Measurements from ENCODE around the gene PCAT7. TPM values are rescaled to one million over a fixed set of nuclear protein-coding genes. Genes with fewer than 3 reads are reported as not detected.

The PCAT7 gene
- total and polyA plus RNA-seq, 10 of the 15 experiments (the other 5 are each of a cell fraction or from before 2014, with no cell fraction given) = 0.04 TPM; not detected in 9

GRCh38 chr9:94560237-94560636 is 5.4 kb downstream of the PCAT7 start:
- ChIA-PET CTCF (interaction anchor here (2.1 kb wide), 1 partner anchor 9 kb away, joined by 5 read pairs; no protein-coding TSS in a partner anchor), SMC1A (ENCODE audit: uncharacterized antibody, unreplicated experiment) (interaction anchor here (1.4 kb wide), 1 partner anchor 42 kb away, joined by 3 read pairs; no protein-coding TSS in a partner anchor), RAD21 (ENCODE audit: unreplicated experiment) (no interaction called here), POLR2A (no interaction called here)
- ATAC-seq = no peak
- H3K4me3 ChIP-seq = no peak overlapping the region
- H4K20me1 ChIP-seq (ENCODE audit: control insufficient read depth, insufficient read depth) = no peaks in the 10 kb centered on the region
- WGBS (ENCODE audit: insufficient coverage, insufficient replicate concordance, low lambda C conversion rate, missing lambda C conversion rate) = 20% methylated on average over 6 of the region's 6 CpGs
- H3K36me3 ChIP-seq (ENCODE audit: control insufficient read depth in 2 of 2, insufficient read depth in 2 of 2, low read length in 1 of 2) = no peaks in the 10 kb centered on the region
- BruUV-seq (replicated peaks) = no TSS peak
- H3K4me2 ChIP-seq (ENCODE audit: control insufficient read depth, insufficient read depth) = no peak overlapping the region
- no peak for FAIRE-seq
- in situ Hi-C loops (cut with MboI) = no loop called here
- no peak overlapping the region for H3K9ac ChIP-seq (ENCODE audit: control insufficient read depth, insufficient read depth, low read length)
- H3K4me1 ChIP-seq (ENCODE audit: control insufficient read depth, insufficient read depth, low read length) = no peaks in the 10 kb centered on the region
- no peaks in the 10 kb centered on the region for H3K79me2 ChIP-seq (ENCODE audit: control insufficient read depth, insufficient read depth, low read length)
- intact Hi-C loops (cut with micrococcal nuclease; ENCODE audit: unreplicated experiment) = no loop called here
- no peak for DNase-seq (ENCODE audit: low read depth, low spot score)
- H3K9me3 ChIP-seq (replicated peaks; ENCODE audit: control insufficient read depth, insufficient read depth, low read length) = no peaks in the 10 kb centered on the region
- no peak overlapping the region for H3K27ac ChIP-seq (ENCODE audit: control insufficient read depth, insufficient read depth)
- peaks cover 0 to 4% of the 10 kb centered on the region in 2 experiments; a peak in 2 of 4 replicates for H3K27me3 ChIP-seq (replicated peaks in 1 of 2; ENCODE audit: control insufficient read depth in 2 of 2, insufficient read depth in 2 of 2, low read length in 1 of 2)
- no peak overlapping the region for H2AFZ ChIP-seq (ENCODE audit: control insufficient read depth, low read depth, low read length)
- TF ChIP-seq NBN (IDR thresholded peaks at IDR 0.05) (no peak), POU2F2 (IDR thresholded peaks at IDR 0.05; ENCODE audit: borderline replicate concordance, low read depth, low read length) (no peak), KLF5 (IDR thresholded peaks at IDR 0.05; ENCODE audit: partially characterized antibody) (no peak), PRDM15 (CRISPR knock-in tag; IDR thresholded peaks at IDR 0.05) (no peak), NKRF (conservative IDR thresholded peaks at IDR 0.05) (no peak), SPI1 (IDR thresholded peaks at IDR 0.05; ENCODE audit: borderline replicate concordance, insufficient read depth, low read depth, low read length) (no peak), MTA2 (IDR thresholded peaks at IDR 0.05; ENCODE audit: low read depth) (no peak), IRF4 (IDR thresholded peaks at IDR 0.05; ENCODE audit: low read depth, low read length) (no peak), ATF7 (IDR thresholded peaks at IDR 0.05; ENCODE audit: low read depth) (no peak), BMI1 (IDR thresholded peaks at IDR 0.05; ENCODE audit: borderline replicate concordance) (no peak), STAT3 (IDR thresholded peaks at IDR 0.05; ENCODE audit: low read depth, low read length) (no peak), ZBED1 (IDR thresholded peaks at IDR 0.05; ENCODE audit: borderline replicate concordance) (no peak), LARP7 (IDR thresholded peaks at IDR 0.05) (no peak), ZNF687 (IDR thresholded peaks at IDR 0.05) (no peak), PBX3 (IDR thresholded peaks at IDR 0.05; ENCODE audit: insufficient replicate concordance, low read depth, low read length) (no peak)

Data from GM12878 (cell line).